Neuron (in vitro differentiated cells): ENCODE results near the gene ADSS1.

Experiments
- H2AFZ ChIP-seq: one replicate; pipeline ENCODE4 v1.6.1; 2013; ENCODE audit warnings: low read depth, mild to moderate bottlenecking, inconsistent platforms, low read length, moderate library complexity
- H3K27me3 ChIP-seq: one replicate; pipeline ENCODE4 v1.6.1; 2013; ENCODE audit warnings: low read length; ENCODE audit not compliant: insufficient read depth
- H3K36me3 ChIP-seq: one replicate; pipeline ENCODE4 v1.6.1; 2013; ENCODE audit warnings: low read length; ENCODE audit not compliant: insufficient read depth
- H3K4me1 ChIP-seq: one replicate; pipeline ENCODE4 v1.6.1; 2013; ENCODE audit warnings: low read length; ENCODE audit not compliant: insufficient read depth
- H3K4me3 ChIP-seq: 2 replicates; pipeline ENCODE4 v1.5.1; 2013; ENCODE audit warnings: mild to moderate bottlenecking, low read length, moderate library complexity
- H3K9me3 ChIP-seq: one replicate; pipeline ENCODE4 v1.6.1; 2013; ENCODE audit warnings: low read length

The ADSS1 gene

GRCh38 chr14:104766256-104766862 lies 42.3 kb downstream of the ADSS1 start:
- Histone ChIP-seq H3K4me3 (no peak overlapping the region), H3K4me1 (peaks cover 11% of the 10 kb centered on the region), H3K27me3 (no peaks in the 10 kb centered on the region), H2AFZ (no peak overlapping the region), H3K36me3 (peaks cover 17% of the 10 kb centered on the region), H3K9me3 (peaks cover 7% of the 10 kb centered on the region)

GRCh38 chr14:104766863-104767633 lies 43.0 kb downstream of the ADSS1 start:
- peaks cover 13% of the 10 kb centered on the region for H3K9me3 ChIP-seq
- peaks cover 22% of the 10 kb centered on the region for H3K36me3 ChIP-seq
- H3K4me1 ChIP-seq, result peaks cover 11% of the 10 kb centered on the region
- H3K27me3 ChIP-seq, result no peaks in the 10 kb centered on the region
- no peak overlapping the region for H2AFZ ChIP-seq
- no peak overlapping the region for H3K4me3 ChIP-seq

- Histone ChIP-seq H3K9me3 (peaks cover 16% of the 10 kb centered on the region), H3K4me1 (peaks cover 11% of the 10 kb centered on the region), H3K4me3 (no peak overlapping the region), H3K27me3 (no peaks in the 10 kb centered on the region), H2AFZ (no peak overlapping the region), H3K36me3 (peaks cover 25% of the 10 kb centered on the region)
Observed at GRCh38 chr14:104767634-104767918, 43.5 kb downstream of the ADSS1 start.

GRCh38 chr14:104768437-104769323 lies 44.7 kb downstream of the ADSS1 start:
- H3K27me3 ChIP-seq, result no peaks in the 10 kb centered on the region
- H3K4me3 ChIP-seq, result no peak overlapping the region
- H2AFZ ChIP-seq, result no peak overlapping the region
- peaks cover 11% of the 10 kb centered on the region for H3K4me1 ChIP-seq
- H3K36me3 ChIP-seq, result peaks cover 31% of the 10 kb centered on the region
- H3K9me3 ChIP-seq, result peaks cover 16% of the 10 kb centered on the region

- Histone ChIP-seq H3K9me3 (peaks cover 16% of the 10 kb centered on the region), H3K27me3 (no peaks in the 10 kb centered on the region), H2AFZ (no peak overlapping the region), H3K4me3 (no peak overlapping the region), H3K4me1 (peaks cover 11% of the 10 kb centered on the region), H3K36me3 (peaks cover 36% of the 10 kb centered on the region)
Observed at GRCh38 chr14:104769324-104770071, 45.5 kb downstream of the ADSS1 start.

- no peaks in the 10 kb centered on the region for H3K27me3 ChIP-seq
- no peak overlapping the region for H2AFZ ChIP-seq
- H3K36me3 ChIP-seq, result peaks cover 40% of the 10 kb centered on the region
- H3K4me1 ChIP-seq, result peaks cover 11% of the 10 kb centered on the region
- peaks cover 16% of the 10 kb centered on the region for H3K9me3 ChIP-seq
- no peak overlapping the region for H3K4me3 ChIP-seq
Observed at GRCh38 chr14:104770072-104770579, 46.1 kb downstream of the ADSS1 start.

- Histone ChIP-seq H3K36me3 (peaks cover 47% of the 10 kb centered on the region), H3K27me3 (no peaks in the 10 kb centered on the region), H2AFZ (no peak overlapping the region), H3K4me1 (peaks cover 11% of the 10 kb centered on the region), H3K4me3 (no peak overlapping the region), H3K9me3 (peaks cover 16% of the 10 kb centered on the region)
Observed at GRCh38 chr14:104770851-104771272, 46.8 kb downstream of the ADSS1 start.

- Histone ChIP-seq H3K27me3 (no peaks in the 10 kb centered on the region), H3K4me1 (peaks cover 11% of the 10 kb centered on the region), H3K9me3 (peaks cover 16% of the 10 kb centered on the region), H2AFZ (no peak overlapping the region), H3K36me3 (peaks cover 48% of the 10 kb centered on the region), H3K4me3 (no peak overlapping the region)
Observed at GRCh38 chr14:104771374-104771773, 47.3 kb downstream of the ADSS1 start.

GRCh38 chr14:104771918-104772706 lies 48.1 kb downstream of the ADSS1 start:
- no peak overlapping the region for H2AFZ ChIP-seq
- no peak overlapping the region for H3K4me3 ChIP-seq
- no peaks in the 10 kb centered on the region for H3K27me3 ChIP-seq
- H3K9me3 ChIP-seq, result peaks cover 16% of the 10 kb centered on the region
- H3K36me3 ChIP-seq, result peaks cover 50% of the 10 kb centered on the region
- H3K4me1 ChIP-seq, result peaks cover 16% of the 10 kb centered on the region

- Histone ChIP-seq H3K27me3 (no peaks in the 10 kb centered on the region), H3K36me3 (peaks cover 50% of the 10 kb centered on the region)
Observed at GRCh38 chr14:104772707-104773504, 48.9 kb downstream of the ADSS1 start.

GRCh38 chr14:104773505-104774452 lies 49.8 kb downstream of the ADSS1 start:
- Histone ChIP-seq H3K4me1 (peaks cover 31% of the 10 kb centered on the region), H3K9me3 (peaks cover 16% of the 10 kb centered on the region), H3K36me3 (peaks cover 50% of the 10 kb centered on the region), H3K4me3 (no peak overlapping the region), H3K27me3 (no peaks in the 10 kb centered on the region), H2AFZ (no peak overlapping the region)

More at GRCh38 chr14:104772707-104773504, 48.9 kb downstream of the ADSS1 start:
- Histone ChIP-seq H2AFZ (no peak overlapping the region), H3K4me3 (no peak overlapping the region), H3K9me3 (peaks cover 16% of the 10 kb centered on the region), H3K4me1 (peaks cover 24% of the 10 kb centered on the region)
